ENCODE measurements around the gene RBPJ.

The RBPJ gene

GRCh38 chr4:26300314-26301307 lies 20.2 kb upstream of the RBPJ start:
- no peak overlapping the region for H3K4me3 ChIP-seq (ENCODE audit: low read length)
- DNase-seq (ENCODE audit: low read depth): no peak
- no peak for TF ChIP-seq CTCF (IDR thresholded peaks at IDR 0.05; ENCODE audit: insufficient read depth, low read depth, low read length, missing control alignments)

- no peak for DNase-seq (ENCODE audit: low read depth)
- TF ChIP-seq CTCF (IDR thresholded peaks at IDR 0.05; ENCODE audit: insufficient read depth, low read depth, low read length, missing control alignments): no peak
- H3K4me3 ChIP-seq (ENCODE audit: low read length): no peak overlapping the region
These were observed 18.5 kb upstream of the RBPJ start for GRCh38 chr4:26302031-26302899.

GRCh38 chr4:26303008-26303407 lies 17.8 kb upstream of the RBPJ start:
- H3K4me3 ChIP-seq (ENCODE audit: low read length): no peak overlapping the region
- no peak for DNase-seq (ENCODE audit: low read depth)
- no peak for TF ChIP-seq CTCF (IDR thresholded peaks at IDR 0.05; ENCODE audit: insufficient read depth, low read depth, low read length, missing control alignments)

GRCh38 chr4:26307037-26307800 lies 13.6 kb upstream of the RBPJ start:
- TF ChIP-seq CTCF (IDR thresholded peaks at IDR 0.05; ENCODE audit: insufficient read depth, low read depth, low read length, missing control alignments): no peak
- H3K4me3 ChIP-seq (ENCODE audit: low read length): no peak overlapping the region
- DNase-seq (ENCODE audit: low read depth): no peak

GRCh38 chr4:26308568-26308967 lies 12.2 kb upstream of the RBPJ start:
- no peak overlapping the region for H3K4me3 ChIP-seq (ENCODE audit: low read length)
- no peak for DNase-seq (ENCODE audit: low read depth)
- TF ChIP-seq CTCF (IDR thresholded peaks at IDR 0.05; ENCODE audit: insufficient read depth, low read depth, low read length, missing control alignments): no peak

- no peak for TF ChIP-seq CTCF (IDR thresholded peaks at IDR 0.05; ENCODE audit: insufficient read depth, low read depth, low read length, missing control alignments)
- no peak for DNase-seq (ENCODE audit: low read depth)
- H3K4me3 ChIP-seq (ENCODE audit: low read length): no peak overlapping the region
These were observed 10.6 kb upstream of the RBPJ start for GRCh38 chr4:26310264-26310663.
